Activated T-helper 17 cell treated with anti-CD3 and anti-CD28 coated beads, Interleukin-2, amount 50 U/mL, for 72 hours (primary cell): Measurements from ENCODE around the gene RAX2. TPM values are rescaled to one million over a fixed set of nuclear protein-coding genes. Genes with fewer than 3 reads are reported as not detected.

ENCODE experiments used
- ATAC-seq: fragments of 150-1000 bp; cut with Tn5 transposase; replicated peaks from 2 replicates; pipeline ENCODE4 v1.10.0; 2021; ENCODE audit warnings: mild to moderate bottlenecking, moderate library complexity
- H3K27ac Mint-ChIP-seq: one replicate; pipeline ENCODE4 v1.8.0; 2022; ENCODE audit warnings: mixed read lengths
- H3K27me3 Mint-ChIP-seq: one replicate; pipeline ENCODE4 v1.8.0; 2022; ENCODE audit warnings: mixed read lengths
- H3K36me3 Mint-ChIP-seq: one replicate; pipeline ENCODE4 v1.8.0; 2022; ENCODE audit warnings: low read depth, mild to moderate bottlenecking, mixed read lengths
- H3K4me1 Mint-ChIP-seq: one replicate; pipeline ENCODE4 v1.8.0; 2022; ENCODE audit warnings: mixed read lengths
- H3K4me3 Mint-ChIP-seq: one replicate; pipeline ENCODE4 v1.8.0; 2022; ENCODE audit warnings: mild to moderate bottlenecking, mixed read lengths
- H3K9me3 Mint-ChIP-seq: one replicate; pipeline ENCODE4 v1.8.0; 2022; ENCODE audit warnings: mixed read lengths
- total RNA-seq, 2 donors: library from RNA; stranded (reverse); gene quantifications; one replicate each; pipeline ENCODE4 v1.2.3, GENCODE V29; 2022

Gene RAX2
- total RNA-seq, 2 donors from 2014 or later, result not detected

- ATAC-seq, result no peak
- H3K27me3 Mint-ChIP-seq, result no peaks in the 10 kb centered on the region
- no peak overlapping the region for H3K27ac Mint-ChIP-seq
- H3K36me3 Mint-ChIP-seq, result peaks cover 6% of the 10 kb centered on the region
- no peak overlapping the region for H3K4me3 Mint-ChIP-seq
- H3K9me3 Mint-ChIP-seq, result peaks cover 4% of the 10 kb centered on the region
- peaks cover 11% of the 10 kb centered on the region for H3K4me1 Mint-ChIP-seq
Measured at GRCh38 chr19:3807574-3808354, 35.7 kb upstream of the RAX2 start.

DNA sequence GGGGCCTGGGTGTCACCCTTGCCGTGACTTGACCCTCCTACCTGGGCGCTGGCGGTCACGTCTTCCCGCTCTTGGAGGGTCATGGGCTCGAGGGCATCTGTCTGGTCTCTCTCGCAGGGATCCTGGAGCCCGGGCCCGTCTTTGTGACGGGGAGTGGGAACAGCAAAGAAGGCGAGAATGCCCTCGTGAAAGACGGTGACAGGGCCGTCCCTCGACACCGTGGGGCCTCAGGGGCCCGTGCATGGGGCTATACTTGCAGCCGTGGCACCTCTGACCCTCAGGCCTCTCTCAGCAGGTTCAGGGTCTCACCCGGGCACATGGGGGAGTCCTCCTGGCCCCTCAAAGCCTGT lies 35.1 kb upstream of the RAX2 start:
- Mint-ChIP-seq H3K4me1 (peaks cover 5% of the 10 kb centered on the region), H3K9me3 (peaks cover 4% of the 10 kb centered on the region), H3K27me3 (no peaks in the 10 kb centered on the region), H3K36me3 (no peaks in the 10 kb centered on the region), H3K27ac (no peak overlapping the region), H3K4me3 (no peak overlapping the region)
- ATAC-seq, result no peak

DNA sequence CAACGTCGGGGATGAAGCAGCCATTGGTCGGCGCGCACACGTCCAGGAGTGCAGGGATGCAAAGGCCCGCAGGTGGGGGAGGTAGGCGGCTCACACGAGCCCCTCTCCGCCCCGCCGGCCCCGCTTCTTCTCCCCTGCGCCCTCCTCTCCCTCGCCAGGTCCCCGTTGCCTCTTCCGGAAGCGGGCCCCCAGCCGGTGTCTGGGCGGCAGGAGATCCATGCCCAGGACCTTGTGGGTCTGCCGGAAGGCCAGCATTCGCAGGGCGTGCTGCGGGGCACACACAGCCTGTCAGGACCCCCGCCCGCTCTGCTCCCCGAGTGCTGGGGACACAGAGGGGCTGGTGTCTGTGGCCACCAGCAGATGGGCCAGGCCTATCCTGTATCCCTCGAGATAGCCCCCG lies 33.8 kb upstream of the RAX2 start:
- Mint-ChIP-seq H3K27me3 (no peaks in the 10 kb centered on the region), H3K4me3 (no peak overlapping the region), H3K27ac (no peak overlapping the region), H3K4me1 (peaks cover 5% of the 10 kb centered on the region), H3K36me3 (no peaks in the 10 kb centered on the region), H3K9me3 (peaks cover 4% of the 10 kb centered on the region)
- ATAC-seq, result no peak

GRCh38 chr19:3804429-3804828 lies 32.4 kb upstream of the RAX2 start:
- no peak for ATAC-seq
- no peaks in the 10 kb centered on the region for H3K36me3 Mint-ChIP-seq
- peaks cover 5% of the 10 kb centered on the region for H3K4me1 Mint-ChIP-seq
- no peak overlapping the region for H3K4me3 Mint-ChIP-seq
- H3K27me3 Mint-ChIP-seq, result no peaks in the 10 kb centered on the region
- no peak overlapping the region for H3K27ac Mint-ChIP-seq
- peaks cover 4% of the 10 kb centered on the region for H3K9me3 Mint-ChIP-seq

- Mint-ChIP-seq H3K4me3 (no peak overlapping the region), H3K9me3 (peaks cover 4% of the 10 kb centered on the region), H3K27ac (no peak overlapping the region), H3K4me1 (peaks cover 9% of the 10 kb centered on the region), H3K36me3 (no peaks in the 10 kb centered on the region), H3K27me3 (no peaks in the 10 kb centered on the region)
- no peak for ATAC-seq
Measured at GRCh38 chr19:3803986-3804385, 32.0 kb upstream of the RAX2 start.

- H3K4me3 Mint-ChIP-seq, result no peak overlapping the region
- H3K27me3 Mint-ChIP-seq, result no peaks in the 10 kb centered on the region
- H3K36me3 Mint-ChIP-seq, result no peaks in the 10 kb centered on the region
- H3K4me1 Mint-ChIP-seq, result peaks cover 9% of the 10 kb centered on the region
- peaks cover 3% of the 10 kb centered on the region for H3K9me3 Mint-ChIP-seq
- H3K27ac Mint-ChIP-seq, result no peak overlapping the region
- ATAC-seq, result no peak
Measured at GRCh38 chr19:3803114-3803888, 31.3 kb upstream of the RAX2 start.

- peaks cover 5% of the 10 kb centered on the region for H3K9me3 Mint-ChIP-seq
- peaks cover 14% of the 10 kb centered on the region for H3K4me1 Mint-ChIP-seq
- peak overlapping the region; percentile 50 for H3K4me3 Mint-ChIP-seq
- H3K27me3 Mint-ChIP-seq, result no peaks in the 10 kb centered on the region
- no peaks in the 10 kb centered on the region for H3K36me3 Mint-ChIP-seq
- no peak overlapping the region for H3K27ac Mint-ChIP-seq
- ATAC-seq, result peak; percentile 57
Measured at GRCh38 chr19:3801412-3802096, 29.5 kb upstream of the RAX2 start.

- Mint-ChIP-seq H3K4me3 (peak overlapping the region; percentile 50), H3K36me3 (no peaks in the 10 kb centered on the region), H3K9me3 (peaks cover 7% of the 10 kb centered on the region), H3K4me1 (peaks cover 14% of the 10 kb centered on the region), H3K27ac (no peak overlapping the region), H3K27me3 (no peaks in the 10 kb centered on the region)
- no peak for ATAC-seq
Measured at GRCh38 chr19:3800996-3801395, 29.0 kb upstream of the RAX2 start.

DNA sequence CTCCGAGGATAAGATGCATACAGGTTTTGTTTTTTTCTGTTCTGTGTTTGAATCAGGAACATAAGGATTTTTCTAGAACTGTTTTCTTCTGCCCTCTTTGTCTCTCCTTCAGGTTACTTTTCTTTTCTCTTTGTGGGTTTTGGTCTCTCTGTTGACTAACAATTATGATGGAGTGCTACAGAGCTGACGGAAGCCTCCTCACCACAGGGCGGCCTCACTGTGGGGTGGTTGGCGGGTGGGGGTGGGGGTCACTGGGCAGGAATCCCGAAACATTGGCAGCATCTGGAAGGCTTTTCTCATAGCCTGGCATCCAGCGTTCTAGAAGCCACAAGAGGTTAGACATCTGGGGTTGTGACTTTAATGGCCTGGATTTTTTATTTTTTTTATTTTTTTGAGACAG lies 26.1 kb upstream of the RAX2 start:
- ATAC-seq, result peak; percentile 88
- no peaks in the 10 kb centered on the region for H3K36me3 Mint-ChIP-seq
- H3K27me3 Mint-ChIP-seq, result no peaks in the 10 kb centered on the region
- H3K4me3 Mint-ChIP-seq, result peak overlapping the region; percentile 44
- H3K27ac Mint-ChIP-seq, result peak overlapping the region; percentile 43
- peaks cover 7% of the 10 kb centered on the region for H3K9me3 Mint-ChIP-seq
- peaks cover 14% of the 10 kb centered on the region for H3K4me1 Mint-ChIP-seq

DNA sequence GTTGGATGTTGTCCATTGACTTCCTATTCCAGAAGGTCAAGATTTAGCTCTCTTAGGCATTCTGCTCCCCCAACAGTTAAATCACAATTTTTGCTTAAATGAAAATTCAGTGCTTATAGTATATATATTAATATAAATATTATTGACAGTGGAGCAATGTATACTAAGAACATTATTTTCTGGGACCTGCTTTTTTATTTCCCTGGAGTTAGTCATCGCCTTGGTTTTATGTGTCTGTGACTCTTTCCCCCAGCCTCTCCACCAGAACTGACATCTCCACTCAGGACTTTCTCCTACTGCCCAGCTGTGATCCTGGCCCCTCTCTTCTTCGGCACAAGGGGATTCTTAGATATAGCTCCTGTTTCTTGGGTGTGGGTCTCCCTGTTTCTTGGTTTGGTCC lies 24.3 kb upstream of the RAX2 start:
- Mint-ChIP-seq H3K27me3 (no peaks in the 10 kb centered on the region), H3K9me3 (peaks cover 7% of the 10 kb centered on the region), H3K4me3 (no peak overlapping the region), H3K27ac (no peak overlapping the region), H3K36me3 (no peaks in the 10 kb centered on the region), H3K4me1 (peaks cover 14% of the 10 kb centered on the region)
- ATAC-seq, result no peak

- Mint-ChIP-seq H3K27ac (no peak overlapping the region), H3K27me3 (no peaks in the 10 kb centered on the region), H3K4me3 (no peak overlapping the region), H3K4me1 (peaks cover 10% of the 10 kb centered on the region), H3K36me3 (no peaks in the 10 kb centered on the region), H3K9me3 (peaks cover 7% of the 10 kb centered on the region)
- ATAC-seq, result no peak
Measured at GRCh38 chr19:3793799-3794198, 21.8 kb upstream of the RAX2 start.

- Mint-ChIP-seq H3K27me3 (no peaks in the 10 kb centered on the region), H3K36me3 (no peaks in the 10 kb centered on the region), H3K27ac (no peak overlapping the region), H3K9me3 (peaks cover 7% of the 10 kb centered on the region), H3K4me1 (peaks cover 5% of the 10 kb centered on the region), H3K4me3 (no peak overlapping the region)
- no peak for ATAC-seq
Measured at GRCh38 chr19:3792114-3792513, 20.1 kb upstream of the RAX2 start.

DNA sequence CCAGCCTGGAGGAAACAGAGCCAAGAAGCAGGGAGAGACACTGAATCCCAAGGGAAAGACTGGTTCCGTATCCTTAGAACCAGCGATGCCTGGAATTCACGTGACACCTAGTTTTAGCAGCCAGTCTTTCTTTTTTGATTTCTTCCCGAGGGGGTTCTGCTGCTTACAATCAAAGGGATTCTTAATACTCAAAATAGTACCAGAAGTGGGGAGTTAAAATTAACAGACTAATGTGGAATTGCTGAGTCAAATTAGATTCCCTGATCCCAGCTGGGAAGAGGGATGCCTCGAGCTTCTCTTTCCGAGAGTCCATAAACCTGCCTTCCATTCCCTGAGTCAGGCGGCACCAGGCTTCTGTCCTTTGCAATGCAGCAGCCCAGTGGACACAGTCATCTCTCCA lies 18.9 kb upstream of the RAX2 start:
- Mint-ChIP-seq H3K36me3 (no peaks in the 10 kb centered on the region), H3K27me3 (no peaks in the 10 kb centered on the region), H3K4me3 (no peak overlapping the region), H3K4me1 (no peaks in the 10 kb centered on the region), H3K27ac (no peak overlapping the region), H3K9me3 (no peaks in the 10 kb centered on the region)
- ATAC-seq, result no peak

DNA sequence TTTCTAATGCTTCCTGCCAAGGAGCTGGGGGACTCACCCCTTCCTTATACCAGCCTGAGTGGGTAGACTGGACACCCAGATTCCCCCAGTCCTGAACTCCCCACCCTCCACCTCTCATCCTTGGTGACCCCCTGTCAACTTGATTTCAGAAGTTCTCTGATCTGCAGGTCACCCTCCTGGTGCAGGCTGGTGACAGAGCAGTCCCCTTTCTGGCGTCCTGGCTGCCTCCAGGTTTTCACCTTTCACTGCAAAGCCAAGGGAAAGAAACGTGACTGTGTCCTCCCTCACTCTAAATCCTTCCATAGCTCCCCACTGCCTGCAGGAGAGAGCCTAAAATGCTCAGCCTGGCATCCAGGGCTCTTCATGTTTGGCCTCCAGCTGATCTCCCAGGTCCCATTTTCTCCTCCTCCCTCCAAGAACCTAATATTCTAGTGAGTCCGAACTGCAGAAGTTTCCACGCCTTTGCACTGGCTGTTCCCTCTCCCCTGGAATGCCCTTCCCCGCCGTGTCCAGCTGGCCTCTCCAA lies 18.2 kb upstream of the RAX2 start:
- H3K27ac Mint-ChIP-seq, result no peak overlapping the region
- H3K9me3 Mint-ChIP-seq, result no peaks in the 10 kb centered on the region
- ATAC-seq, result no peak
- H3K36me3 Mint-ChIP-seq, result no peaks in the 10 kb centered on the region
- H3K4me3 Mint-ChIP-seq, result no peak overlapping the region
- H3K4me1 Mint-ChIP-seq, result no peaks in the 10 kb centered on the region
- H3K27me3 Mint-ChIP-seq, result no peaks in the 10 kb centered on the region
